CD4-positive, alpha-beta memory T cell (primary cell): ENCODE results near the gene PDYN. TPM values are rescaled to one million over a fixed set of nuclear protein-coding genes. Genes with fewer than 3 reads are reported as not detected.

ENCODE experiments used
- CTCF ChIA-PET: fragments of 350-600 bp; sonication (Branson Sonifier 250); formaldehyde crosslinking; loops from one replicate; lab custom pipeline; 2021; ENCODE audit warnings: inconsistent platforms; ENCODE audit not compliant: partially characterized antibody; lab: Charles Lee
- POLR2A ChIA-PET: fragments of 350-600 bp; sonication (Branson Sonifier 250); formaldehyde crosslinking; loops from one replicate; lab custom pipeline; 2021; ENCODE audit not compliant: partially characterized antibody; lab: Charles Lee
- DNase-seq, 5 donors: peaks; one replicate each; pipeline versions ENCODE4 v3.0.0 to v3.0.0-alpha.2; 2020 to 2022; ENCODE audit warnings: mixed read lengths in 1 of 5
- H3K27ac ChIP-seq: one replicate; pipeline ENCODE4 v1.7.0; 2013; ENCODE audit warnings: low read depth, low read length
- H3K27me3 ChIP-seq: 2 replicates; pipeline ENCODE4 v1.7.0; 2013; ENCODE audit warnings: mild to moderate bottlenecking, low read length, moderate library complexity; ENCODE audit not compliant: insufficient read depth
- H3K36me3 ChIP-seq: 2 replicates; pipeline ENCODE4 v1.7.0; 2013; ENCODE audit warnings: mild to moderate bottlenecking, low read length, moderate library complexity; ENCODE audit not compliant: insufficient read depth
- H3K4me1 ChIP-seq: 2 replicates; pipeline ENCODE4 v1.7.0; 2013; ENCODE audit warnings: mild to moderate bottlenecking, low read length, moderate library complexity; ENCODE audit not compliant: insufficient read depth
- H3K4me3 ChIP-seq, 2 donors: one replicate each; pipeline ENCODE4 v1.7.0; 2013; ENCODE audit warnings: low read length in 2 of 2, mild to moderate bottlenecking in 1 of 2
- H3K9me3 ChIP-seq, 2 donors: one replicate each; pipeline ENCODE4 v1.7.0; 2013; ENCODE audit warnings: low read length in 2 of 2, control low read depth in 1 of 2; ENCODE audit not compliant: control insufficient read depth in 1 of 2
- H3K27ac Mint-ChIP-seq, 7 donors: one replicate each; pipeline ENCODE4 v1.8.0; 2020 to 2021; ENCODE audit warnings: mixed read lengths in 7 of 7, mild to moderate bottlenecking in 6 of 7, inconsistent platforms in 3 of 7, moderate library complexity in 3 of 7
- H3K27me3 Mint-ChIP-seq, 2 donors: one replicate each; pipeline ENCODE4 v1.8.0; 2020 to 2021; ENCODE audit warnings: mixed read lengths in 2 of 2
- H3K36me3 Mint-ChIP-seq, 2 donors: one replicate each; pipeline ENCODE4 v1.8.0; 2020 to 2021; ENCODE audit warnings: mixed read lengths in 2 of 2, inconsistent platforms in 1 of 2, mild to moderate bottlenecking in 1 of 2
- H3K4me1 Mint-ChIP-seq, 4 donors: one replicate each; pipeline ENCODE4 v1.8.0; 2020 to 2021; ENCODE audit warnings: mixed read lengths in 4 of 4, mild to moderate bottlenecking in 1 of 4
- H3K4me3 Mint-ChIP-seq, 8 donors: one replicate each; pipeline ENCODE4 v1.8.0; 2020 to 2021; ENCODE audit warnings: mixed read lengths in 8 of 8, mild to moderate bottlenecking in 7 of 8, moderate library complexity in 6 of 8, inconsistent platforms in 3 of 8
- H3K9me3 Mint-ChIP-seq, 8 donors: one replicate each; pipeline ENCODE4 v1.8.0; 2020 to 2021; ENCODE audit warnings: mixed read lengths in 8 of 8, mild to moderate bottlenecking in 5 of 8, inconsistent platforms in 3 of 8, moderate library complexity in 1 of 8
- intact Hi-C: fragments of 100-400 bp; cut with micrococcal nuclease; formaldehyde crosslinking; loops from one replicate; pipeline ENCODE4 v1.15.1; 2023
- polyA plus RNA-seq, 2 donors: library from polyadenylated mRNA; unstranded; fragments of 300-500 nt; fragmentation: Illumina TruSeq; gene quantifications; one replicate each; pipeline ENCODE4 v1.2.3, GENCODE V29; 2021
- total RNA-seq, 2 experiments: library from RNA; stranded (reverse); gene quantifications; one replicate each; pipeline ENCODE4 v1.2.3, GENCODE V29; 2021

Gene PDYN
- total and polyA plus RNA-seq, 4 experiments from 2014 or later, result not detected

- Mint-ChIP-seq H3K4me1 (no peaks in the 10 kb centered on the region), H3K27me3 (peaks cover 30 to 39% of the 10 kb centered on the region in 2 donors), H3K9me3 (peaks cover 0 to 2% (median 0%) of the 10 kb centered on the region in 8 donors), H3K27ac (no peak overlapping the region), H3K4me3 (no peak overlapping the region), H3K36me3 (no peaks in the 10 kb centered on the region)
- Histone ChIP-seq H3K9me3 (no peaks in the 10 kb centered on the region), H3K27me3 (no peaks in the 10 kb centered on the region), H3K36me3 (no peaks in the 10 kb centered on the region), H3K4me3 (no peak overlapping the region), H3K27ac (no peak overlapping the region), H3K4me1 (no peaks in the 10 kb centered on the region)
- no peak for DNase-seq
- POLR2A ChIA-PET, result no interaction called here
- intact Hi-C loops, result no loop called here
- CTCF ChIA-PET, result no interaction called here
These were observed 60.9 kb downstream of the PDYN start for GRCh38 chr20:1932971-1933370.

- H3K27me3 Mint-ChIP-seq, result peaks cover 31 to 36% of the 10 kb centered on the region in 2 donors
- Histone ChIP-seq H3K9me3 (no peaks in the 10 kb centered on the region), H3K36me3 (no peaks in the 10 kb centered on the region), H3K4me3 (no peak overlapping the region), H3K4me1 (no peaks in the 10 kb centered on the region), H3K27ac (no peak overlapping the region), H3K27me3 (no peaks in the 10 kb centered on the region)
- H3K4me1 Mint-ChIP-seq, result no peaks in the 10 kb centered on the region
- no peaks in the 10 kb centered on the region for H3K36me3 Mint-ChIP-seq
- H3K4me3 Mint-ChIP-seq, result no peak overlapping the region
- DNase-seq, result no peak
- ChIA-PET POLR2A (no interaction called here), CTCF (no interaction called here)
- intact Hi-C loops, result no loop called here
- H3K27ac Mint-ChIP-seq, result no peak overlapping the region
- peaks cover 0 to 2% (median 0%) of the 10 kb centered on the region in 8 donors for H3K9me3 Mint-ChIP-seq
These were observed 62.0 kb downstream of the PDYN start for GRCh38 chr20:1931830-1932229.

- no peaks in the 10 kb centered on the region for H3K9me3 ChIP-seq
- intact Hi-C loops, result no loop called here
- Mint-ChIP-seq H3K27ac (no peak overlapping the region), H3K9me3 (peaks cover 0 to 2% (median 0%) of the 10 kb centered on the region in 8 donors), H3K27me3 (peaks cover 26 to 30% of the 10 kb centered on the region in 2 donors), H3K4me3 (no peak overlapping the region), H3K4me1 (no peaks in the 10 kb centered on the region), H3K36me3 (no peaks in the 10 kb centered on the region)
- CTCF ChIA-PET, result no interaction called here
- no peaks in the 10 kb centered on the region for H3K4me1 ChIP-seq
- H3K27ac ChIP-seq, result no peak overlapping the region
- POLR2A ChIA-PET, result no interaction called here
- H3K27me3 ChIP-seq, result no peaks in the 10 kb centered on the region
- H3K4me3 ChIP-seq, result no peak overlapping the region
- no peak for DNase-seq
- H3K36me3 ChIP-seq, result no peaks in the 10 kb centered on the region
These were observed 63.7 kb downstream of the PDYN start for GRCh38 chr20:1930165-1930564.

- Mint-ChIP-seq H3K27ac (no peak overlapping the region), H3K9me3 (peaks cover 0 to 2% (median 0%) of the 10 kb centered on the region in 8 donors), H3K36me3 (no peaks in the 10 kb centered on the region), H3K4me3 (no peak overlapping the region), H3K4me1 (no peaks in the 10 kb centered on the region), H3K27me3 (peaks cover 25 to 27% of the 10 kb centered on the region in 2 donors)
- Histone ChIP-seq H3K9me3 (no peaks in the 10 kb centered on the region), H3K27me3 (no peaks in the 10 kb centered on the region), H3K4me1 (no peaks in the 10 kb centered on the region), H3K27ac (no peak overlapping the region), H3K4me3 (no peak overlapping the region), H3K36me3 (no peaks in the 10 kb centered on the region)
- DNase-seq, result no peak
- ChIA-PET CTCF (no interaction called here), POLR2A (no interaction called here)
- intact Hi-C loops, result no loop called here
These were observed 64.4 kb downstream of the PDYN start for GRCh38 chr20:1929460-1929859.

DNA sequence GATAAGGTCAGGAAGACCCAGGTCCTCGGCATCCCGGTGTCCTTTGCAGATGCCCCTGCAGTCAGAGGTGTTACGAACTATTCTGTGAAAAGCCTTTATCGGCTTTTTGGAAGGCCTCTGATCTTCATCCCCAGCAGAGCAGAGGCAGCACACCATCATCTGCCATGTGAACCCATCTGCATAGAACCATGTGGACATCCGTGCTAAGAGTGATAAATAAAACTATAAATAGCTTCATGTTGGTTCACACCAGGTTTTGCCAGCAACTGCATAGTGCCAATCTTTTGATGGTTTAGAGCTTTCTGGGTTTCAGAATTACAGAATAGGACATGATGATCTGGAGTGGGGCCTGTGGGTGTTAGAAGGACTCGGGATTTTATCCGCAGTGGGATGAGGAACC is 65.1 kb downstream of the PDYN start:
- no peaks in the 10 kb centered on the region for H3K4me1 ChIP-seq
- Mint-ChIP-seq H3K4me1 (no peaks in the 10 kb centered on the region), H3K9me3 (peaks cover 0 to 2% (median 0%) of the 10 kb centered on the region in 8 donors), H3K36me3 (no peaks in the 10 kb centered on the region), H3K27me3 (peaks cover 19 to 29% of the 10 kb centered on the region in 2 donors), H3K27ac (no peak overlapping the region), H3K4me3 (no peak overlapping the region)
- H3K9me3 ChIP-seq, result no peaks in the 10 kb centered on the region
- DNase-seq, result no peak
- H3K4me3 ChIP-seq, result no peak overlapping the region
- ChIA-PET POLR2A (no interaction called here), CTCF (no interaction called here)
- intact Hi-C loops, result no loop called here
- H3K36me3 ChIP-seq, result no peaks in the 10 kb centered on the region
- no peaks in the 10 kb centered on the region for H3K27me3 ChIP-seq
- H3K27ac ChIP-seq, result no peak overlapping the region

Other genes starting within 250 kb of the PDYN start
- 1 to 10 TPM; 1.8 to 2.4 TPM for gene SIRPA, start 98.7 kb downstream of the PDYN start, total RNA-seq
- gene SIRPA, start 98.7 kb downstream of the PDYN start, polyA plus RNA-seq, result not detected
- gene STK35, start 107.8 kb upstream of the PDYN start, total RNA-seq, result 10 to 100 TPM; 18.5 to 19.3 TPM
- gene STK35, start 107.8 kb upstream of the PDYN start, polyA plus RNA-seq, result 1 to 10 TPM; 5.9 to 6.4 TPM